Endothelial cell of umbilical vein (primary cell): Measurements from ENCODE around the gene C17orf67. TPM values are rescaled to one million over a fixed set of nuclear protein-coding genes. Genes with fewer than 3 reads are reported as not detected.

Experiments
- BruUV-seq: library from RNA; stranded (reverse); fragments of 400-500 nt; replicated peaks from 2 replicates; lab custom pipeline; 2021; lab: Mats Ljungman, UMichigan
- CTCF ChIA-PET: fragments of 300-600, 350-600 bp; sonication (Branson Sonifier 250); formaldehyde crosslinking; loops from one replicate; lab custom pipeline; 2021; ENCODE audit warnings: antibody characterized with exemption, inconsistent platforms; lab: Charles Lee
- POLR2A ChIA-PET: fragments of 300-600, 350-600 bp; sonication (Branson Sonifier 250); formaldehyde crosslinking; loops from one replicate; lab custom pipeline; 2021; ENCODE audit warnings: antibody characterized with exemption, inconsistent platforms; lab: Charles Lee
- DNase-seq: peaks from one replicate; pipeline ENCODE4 v3.0.0-alpha.2; 2011; ENCODE audit warnings: low read depth, low spot score
- FAIRE-seq: peaks from 2 replicates; lab custom pipeline; 2011; peaks lifted over from hg19 to GRCh38; lab: Jason Lieb, UNC
- H2AFZ ChIP-seq: 2 replicates; pipeline ENCODE4 v1.6.0; 2012; ENCODE audit warnings: low read depth, low read length, control low read depth, inconsistent platforms
- H3K27ac ChIP-seq: 2 replicates; pipeline ENCODE4 v1.5.1; 2011; ENCODE audit warnings: low read depth, mild to moderate bottlenecking, control low read depth, low read length, moderate library complexity; ENCODE audit not compliant: insufficient read depth
- H3K27me3 ChIP-seq, 2 experiments: 2 replicates each; pipeline versions ENCODE4 v1.6.0 to v1.6.1; 2011; ENCODE audit warnings: low read length in 2 of 2, mixed read lengths in 1 of 2; ENCODE audit not compliant: control insufficient read depth in 2 of 2, insufficient read depth in 2 of 2
- H3K36me3 ChIP-seq, 2 experiments: 2 replicates in 1 of 2; 3 replicates in 1 of 2; pipeline ENCODE4 v1.5.1; 2011; ENCODE audit warnings: low read length in 2 of 2, mild to moderate bottlenecking in 1 of 2, moderate library complexity in 1 of 2; ENCODE audit not compliant: control insufficient read depth in 2 of 2, insufficient read depth in 2 of 2; ENCODE audit errors: extremely low read depth in 1 of 2
- H3K4me1 ChIP-seq: 3 replicates; pipeline ENCODE4 v1.5.1; 2011; ENCODE audit warnings: mild to moderate bottlenecking, low read length; ENCODE audit not compliant: control insufficient read depth, insufficient read depth; ENCODE audit errors: extremely low read depth
- H3K4me2 ChIP-seq: 2 replicates; pipeline ENCODE4 v1.6.1; 2011; ENCODE audit warnings: low read length, control low read depth, mixed read lengths; ENCODE audit not compliant: insufficient read depth
- H3K4me3 ChIP-seq, 3 experiments: fragments of 200-600 bp in 1 of 3; sonication (generic), shearing (Covaris generic) in 1 of 3; replicated peaks in 1 of 3; 2 replicates each; pipeline ENCODE4 v1.5.1; 2011 to 2016; ENCODE audit warnings: control low read depth in 3 of 3, low read length in 3 of 3, mild to moderate bottlenecking in 2 of 3, inconsistent platforms in 1 of 3, low read depth in 1 of 3, moderate library complexity in 1 of 3; ENCODE audit not compliant: insufficient read depth in 1 of 3
- H3K79me2 ChIP-seq: 2 replicates; pipeline ENCODE4 v1.6.0; 2012; ENCODE audit warnings: low read length, inconsistent platforms; ENCODE audit not compliant: control insufficient read depth, insufficient read depth
- H3K9ac ChIP-seq: replicated peaks from 2 replicates; pipeline ENCODE3; 2011; ENCODE audit warnings: low read length, control low read depth; ENCODE audit not compliant: insufficient read depth; ENCODE audit errors: extremely low read depth
- H3K9me1 ChIP-seq: replicated peaks from 3 replicates; pipeline ENCODE4 v1.6.0; 2011; ENCODE audit warnings: mild to moderate bottlenecking, low read length; ENCODE audit not compliant: control insufficient read depth, insufficient read depth; ENCODE audit errors: extremely low read depth
- H3K9me3 ChIP-seq: replicated peaks from 2 replicates; pipeline ENCODE4 v1.5.1; 2012; ENCODE audit warnings: low read length, inconsistent platforms; ENCODE audit not compliant: control insufficient read depth, insufficient read depth
- H4K20me1 ChIP-seq: replicated peaks from 2 replicates; pipeline ENCODE3; 2011; ENCODE audit warnings: mild to moderate bottlenecking, low read length; ENCODE audit not compliant: control insufficient read depth, insufficient read depth; ENCODE audit errors: extremely low read depth
- CTCF ChIP-seq, 2 donors: IDR thresholded peaks; 1 replicate in 1 of 2; 2 replicates in 1 of 2; pipeline ENCODE4 v1.5.1; 2011; ENCODE audit warnings: low read length in 2 of 2, mild to moderate bottlenecking in 2 of 2, moderate library complexity in 2 of 2, control low read depth in 1 of 2, inconsistent platforms in 1 of 2, low read depth in 1 of 2; ENCODE audit not compliant: insufficient read depth in 1 of 2; ENCODE audit errors: extremely low read depth in 1 of 2
- GATA2 ChIP-seq: IDR thresholded peaks from 2 replicates; pipeline ENCODE4 v1.7.0; 2011; ENCODE audit warnings: low read depth, mild to moderate bottlenecking, moderate library complexity, mixed read lengths, low read length; ENCODE audit not compliant: insufficient read length, insufficient read depth
- JUN ChIP-seq: IDR thresholded peaks from 2 replicates; pipeline ENCODE4 v1.6.1; 2011; ENCODE audit warnings: borderline replicate concordance, low read depth; ENCODE audit not compliant: insufficient read length, insufficient read depth
- MAX ChIP-seq: IDR thresholded peaks from 2 replicates; pipeline ENCODE4 v1.6.1; 2011; ENCODE audit not compliant: insufficient read depth, insufficient read length
- MYC ChIP-seq: IDR thresholded peaks from one replicate; pipeline ENCODE4 v1.6.1; 2011; ENCODE audit warnings: mild to moderate bottlenecking, low read depth, low read length
- POLR2A ChIP-seq: IDR thresholded peaks from 2 replicates; pipeline ENCODE4 v1.6.1; 2012; ENCODE audit warnings: low read depth, mild to moderate bottlenecking, control low read depth, low read length
- POLR2AphosphoS5 ChIP-seq: IDR thresholded peaks from 2 replicates; pipeline ENCODE4 v1.6.1; 2012; ENCODE audit warnings: low read depth, mild to moderate bottlenecking, control low read depth, low read length, moderate library complexity; ENCODE audit not compliant: insufficient read depth
- dilution Hi-C: fragments of 300-500 bp; cut with MboI; formaldehyde crosslinking; loops from one replicate; pipeline ENCODE4 v1.15.0; 2019; ENCODE audit warnings: low sequenced_read_pairs; ENCODE audit not compliant: extremely low pct_ligation_motif_present
- intact Hi-C: fragments of 100-400 bp; cut with micrococcal nuclease; formaldehyde crosslinking; loops from one replicate; pipeline ENCODE4 v1.10.0; 2022
- polyA plus RNA-seq, 4 experiments: library from polyadenylated mRNA; depleted of rRNA in 3 of 4; stranded (reverse) in 3 of 4; unstranded in 1 of 4; fragments of >200 nt; gene quantifications; 2 replicates each; pipeline versions ENCODE4 v1.2.1 to v1.2.3, GENCODE V29; 2011 to 2012; ENCODE audit warnings: missing spikeins in 1 of 4
- total RNA-seq: library from RNA; stranded (reverse); gene quantifications from 2 replicates; pipeline ENCODE4 v1.2.3, GENCODE V29; 2021

Gene C17orf67
- total and polyA plus RNA-seq, 2 donors (not counting 3 experiments of a cell fraction or from before 2014, with no cell fraction given): 1.9 to 5.8 TPM

GRCh38 chr17:56804454-56804853 lies 29.3 kb downstream of the C17orf67 start:
- ChIA-PET CTCF (interaction anchor here (0.8 to 1.0 kb wide), 2 partner anchors 13 to 15 kb away, joined by 3 to 4 read pairs; no protein-coding TSS in a partner anchor), POLR2A (no interaction called here)
- no peaks in the 10 kb centered on the region for H3K9me3 ChIP-seq
- H3K4me2 ChIP-seq: no peak overlapping the region
- no TSS peak for BruUV-seq
- H3K9me1 ChIP-seq: no peaks in the 10 kb centered on the region
- no peak overlapping the region for H2AFZ ChIP-seq
- no peak overlapping the region for H3K9ac ChIP-seq
- H3K4me1 ChIP-seq: no peaks in the 10 kb centered on the region
- no peak overlapping the region for H3K27ac ChIP-seq
- dilution Hi-C loops: no loop called here
- intact Hi-C loops: no loop called here
- H3K36me3 ChIP-seq: no peaks in the 10 kb centered on the region
- no peak for TF ChIP-seq GATA2
- TF ChIP-seq JUN: no peak
- no peak for TF ChIP-seq POLR2A
- no peak for TF ChIP-seq MYC
- TF ChIP-seq POLR2AphosphoS5: no peak
- no peak for TF ChIP-seq MAX
- no peak for TF ChIP-seq CTCF (IDR thresholded peaks at IDR 0.05; ENCODE audit: extremely low read depth in 1 of 2, insufficient read depth in 1 of 2, low read depth in 1 of 2, low read length in 2 of 2)
- DNase-seq (no peak), FAIRE-seq (no peak)
- no peaks in the 10 kb centered on the region for H3K79me2 ChIP-seq
- no peaks in the 10 kb centered on the region for H4K20me1 ChIP-seq
- no peaks in the 10 kb centered on the region for H3K27me3 ChIP-seq
- no peak overlapping the region for H3K4me3 ChIP-seq
